Naive B cell (primary cell): Measurements from ENCODE around the gene FAM241B. TPM values are rescaled to one million over a fixed set of nuclear protein-coding genes. Genes with fewer than 3 reads are reported as not detected.

Experiments
- ATAC-seq, 2 donors: fragments of 150-1000 bp; cut with Tn5 transposase; 2 replicates each; pipeline ENCODE4 v1.10.0; 2021; ENCODE audit warnings: low read depth in 2 of 2, mild to moderate bottlenecking in 2 of 2, moderate library complexity in 2 of 2
- DNase-seq: peaks from one replicate; pipeline ENCODE4 v3.0.0; 2022
- H3K27ac Mint-ChIP-seq, 6 donors: one replicate each; pipeline ENCODE4 v1.8.0; 2020 to 2022; ENCODE audit warnings: mild to moderate bottlenecking in 6 of 6, mixed read lengths in 6 of 6, moderate library complexity in 5 of 6, inconsistent platforms in 2 of 6
- H3K27me3 Mint-ChIP-seq, 3 donors: one replicate each; pipeline ENCODE4 v1.8.0; 2021 to 2022; ENCODE audit warnings: mixed read lengths in 3 of 3, mild to moderate bottlenecking in 1 of 3
- H3K36me3 Mint-ChIP-seq, 2 donors: one replicate each; pipeline ENCODE4 v1.8.0; 2020 to 2022; ENCODE audit warnings: mixed read lengths in 2 of 2, inconsistent platforms in 1 of 2, mild to moderate bottlenecking in 1 of 2
- H3K4me1 Mint-ChIP-seq, 3 donors: one replicate each; pipeline ENCODE4 v1.8.0; 2020 to 2022; ENCODE audit warnings: mixed read lengths in 3 of 3, inconsistent platforms in 1 of 3, mild to moderate bottlenecking in 1 of 3, moderate library complexity in 1 of 3
- H3K4me3 Mint-ChIP-seq, 8 donors: one replicate each; pipeline ENCODE4 v1.8.0; 2020 to 2022; ENCODE audit warnings: mild to moderate bottlenecking in 8 of 8, mixed read lengths in 8 of 8, moderate library complexity in 8 of 8, inconsistent platforms in 2 of 8
- H3K9me3 Mint-ChIP-seq, 7 donors: one replicate each; pipeline ENCODE4 v1.8.0; 2020 to 2022; ENCODE audit warnings: mixed read lengths in 7 of 7, mild to moderate bottlenecking in 5 of 7, inconsistent platforms in 2 of 7, moderate library complexity in 1 of 7
- polyA plus RNA-seq, 6 donors: library from polyadenylated mRNA; unstranded; fragments of 300-500 nt; fragmentation: Illumina TruSeq; gene quantifications; one replicate each; pipeline ENCODE4 v1.2.3, GENCODE V29; 2021; ENCODE audit warnings: low read depth in 6 of 6

Gene FAM241B
- polyA plus RNA-seq, result 1 to 10 TPM in 1 of 6 donors, under 1 TPM in 3, not detected in 2; 0.34 to 1.9 (median 0.54) TPM

- peaks cover 0 to 6% (median 0%) of the 10 kb centered on the region in 3 donors for H3K4me1 Mint-ChIP-seq
- H3K36me3 Mint-ChIP-seq, result peaks cover 0 to 4% of the 10 kb centered on the region in 2 donors
- peak; percentile 15 for DNase-seq
- H3K27ac Mint-ChIP-seq, result peak within 1 kb of the TSS in 2 of 6 donors; percentile 14 to 47
- H3K4me3 Mint-ChIP-seq, result peak within 1 kb of the TSS; percentile 47 to 88 (median 56)
- peaks cover 23 to 59% (median 25%) of the 10 kb centered on the region in 3 donors for H3K27me3 Mint-ChIP-seq
- peak; percentile 47 to 60 for ATAC-seq
- peaks cover 0 to 20% (median 5%) of the 10 kb centered on the region in 7 donors for H3K9me3 Mint-ChIP-seq
Observed at GRCh38 chr10:69629897-69630650, at the start of gene FAM241B. Gene FAM241B, plus strand, starts transcription at chr10:69630247. Its CDS starts 1,497 bp downstream, at chr10:69631744.

GRCh38 chr10:69580435-69580834 lies 49.6 kb upstream of the FAM241B start:
- Mint-ChIP-seq H3K4me1 (peaks cover 0 to 2% (median 0%) of the 10 kb centered on the region in 3 donors), H3K9me3 (peaks cover 0 to 7% (median 0%) of the 10 kb centered on the region in 7 donors), H3K36me3 (no peaks in the 10 kb centered on the region), H3K4me3 (no peak overlapping the region), H3K27ac (no peak overlapping the region), H3K27me3 (peaks cover 33 to 60% (median 33%) of the 10 kb centered on the region in 3 donors)
- no peak for DNase-seq
- no peak for ATAC-seq

- Mint-ChIP-seq H3K27me3 (peaks cover 23 to 41% (median 32%) of the 10 kb centered on the region in 3 donors), H3K27ac (no peak overlapping the region), H3K9me3 (peaks cover 0 to 7% (median 0%) of the 10 kb centered on the region in 7 donors), H3K36me3 (no peaks in the 10 kb centered on the region), H3K4me1 (no peaks in the 10 kb centered on the region), H3K4me3 (no peak overlapping the region)
- DNase-seq (no peak), ATAC-seq (no peak)
Observed at GRCh38 chr10:69583106-69583505, 46.9 kb upstream of the FAM241B start.

- Mint-ChIP-seq H3K36me3 (no peaks in the 10 kb centered on the region), H3K9me3 (peaks cover 0 to 7% (median 0%) of the 10 kb centered on the region in 7 donors), H3K27ac (no peak overlapping the region), H3K27me3 (peaks cover 17 to 37% (median 32%) of the 10 kb centered on the region in 3 donors), H3K4me1 (no peaks in the 10 kb centered on the region), H3K4me3 (no peak overlapping the region)
- DNase-seq, result no peak
- ATAC-seq, result no peak
Observed at GRCh38 chr10:69584624-69585023, 45.4 kb upstream of the FAM241B start.

GRCh38 chr10:69588358-69588757 lies 41.7 kb upstream of the FAM241B start:
- peaks cover 0 to 3% (median 0%) of the 10 kb centered on the region in 7 donors for H3K9me3 Mint-ChIP-seq
- no peak for DNase-seq
- H3K27ac Mint-ChIP-seq, result no peak overlapping the region
- peaks cover 4 to 26% (median 20%) of the 10 kb centered on the region in 3 donors for H3K27me3 Mint-ChIP-seq
- H3K36me3 Mint-ChIP-seq, result no peaks in the 10 kb centered on the region
- no peak for ATAC-seq
- no peaks in the 10 kb centered on the region for H3K4me1 Mint-ChIP-seq
- H3K4me3 Mint-ChIP-seq, result no peak overlapping the region

GRCh38 chr10:69600761-69601330 lies 29.2 kb upstream of the FAM241B start:
- peaks cover 47 to 71% (median 49%) of the 10 kb centered on the region in 3 donors for H3K27me3 Mint-ChIP-seq
- H3K4me1 Mint-ChIP-seq, result no peaks in the 10 kb centered on the region
- no peak for DNase-seq
- no peak for ATAC-seq
- H3K27ac Mint-ChIP-seq, result no peak overlapping the region
- peaks cover 2 to 16% (median 7%) of the 10 kb centered on the region in 7 donors for H3K9me3 Mint-ChIP-seq
- H3K4me3 Mint-ChIP-seq, result no peak overlapping the region
- H3K36me3 Mint-ChIP-seq, result peaks cover 0 to 7% of the 10 kb centered on the region in 2 donors

GRCh38 chr10:69609077-69609476 lies 21.0 kb upstream of the FAM241B start:
- H3K27me3 Mint-ChIP-seq, result peaks cover 15 to 55% (median 40%) of the 10 kb centered on the region in 3 donors
- DNase-seq, result no peak
- no peak overlapping the region for H3K27ac Mint-ChIP-seq

GRCh38 chr10:69612760-69613159 lies 17.3 kb upstream of the FAM241B start:
- no peak for ATAC-seq
- peaks cover 0 to 8% (median 0%) of the 10 kb centered on the region in 3 donors for H3K4me1 Mint-ChIP-seq
- H3K27ac Mint-ChIP-seq, result no peak overlapping the region
- peaks cover 2 to 41% (median 24%) of the 10 kb centered on the region in 7 donors for H3K9me3 Mint-ChIP-seq
- H3K27me3 Mint-ChIP-seq, result peaks cover 11 to 49% (median 34%) of the 10 kb centered on the region in 3 donors
- H3K36me3 Mint-ChIP-seq, result peaks cover 7 to 15% of the 10 kb centered on the region in 2 donors
- H3K4me3 Mint-ChIP-seq, result no peak overlapping the region
- no peak for DNase-seq

More at GRCh38 chr10:69609077-69609476, 21.0 kb upstream of the FAM241B start:
- H3K9me3 Mint-ChIP-seq, result peaks cover 3 to 40% (median 25%) of the 10 kb centered on the region in 7 donors
- H3K4me3 Mint-ChIP-seq, result no peak overlapping the region
- peaks cover under 1 to 15% of the 10 kb centered on the region in 2 donors for H3K36me3 Mint-ChIP-seq
- ATAC-seq, result no peak
- peaks cover 0 to 5% (median 0%) of the 10 kb centered on the region in 3 donors for H3K4me1 Mint-ChIP-seq

- no peak overlapping the region for H3K4me3 Mint-ChIP-seq
- peaks cover 18 to 42% (median 25%) of the 10 kb centered on the region in 3 donors for H3K27me3 Mint-ChIP-seq
- H3K27ac Mint-ChIP-seq, result peak overlapping the region in 1 of 6 donors; percentile 5
- H3K9me3 Mint-ChIP-seq, result peaks cover 0 to 30% (median 13%) of the 10 kb centered on the region in 7 donors
- ATAC-seq (peak; percentile 28 to 41), DNase-seq (no peak)
- peaks cover 0 to 8% (median 0%) of the 10 kb centered on the region in 3 donors for H3K4me1 Mint-ChIP-seq
- H3K36me3 Mint-ChIP-seq, result peaks cover 7% of the 10 kb centered on the region in 2 donors
Observed at GRCh38 chr10:69614130-69614529, 15.9 kb upstream of the FAM241B start.

GRCh38 chr10:69616358-69616757 lies 13.7 kb upstream of the FAM241B start:
- peaks cover 13 to 44% (median 32%) of the 10 kb centered on the region in 3 donors for H3K27me3 Mint-ChIP-seq

GRCh38 chr10:69618746-69619145 lies 11.3 kb upstream of the FAM241B start:
- Mint-ChIP-seq H3K9me3 (peaks cover 5 to 16% (median 10%) of the 10 kb centered on the region in 7 donors), H3K36me3 (peaks cover 4 to 7% of the 10 kb centered on the region in 2 donors), H3K4me1 (peaks cover 0 to 7% (median 0%) of the 10 kb centered on the region in 3 donors), H3K27ac (no peak overlapping the region), H3K4me3 (no peak overlapping the region), H3K27me3 (peaks cover 10 to 39% (median 25%) of the 10 kb centered on the region in 3 donors)
- ATAC-seq, result no peak
- no peak for DNase-seq

More at GRCh38 chr10:69616358-69616757, 13.7 kb upstream of the FAM241B start:
- peaks cover 0 to 13% (median 7%) of the 10 kb centered on the region in 7 donors for H3K9me3 Mint-ChIP-seq
- peaks cover 0 to 8% (median 0%) of the 10 kb centered on the region in 3 donors for H3K4me1 Mint-ChIP-seq
- peaks cover 0 to 7% of the 10 kb centered on the region in 2 donors for H3K36me3 Mint-ChIP-seq
- no peak overlapping the region for H3K4me3 Mint-ChIP-seq
- ATAC-seq (no peak), DNase-seq (no peak)
- peak overlapping the region in 1 of 6 donors; percentile 2 for H3K27ac Mint-ChIP-seq

- H3K9me3 Mint-ChIP-seq, result peaks cover 7 to 17% (median 13%) of the 10 kb centered on the region in 7 donors
- H3K4me1 Mint-ChIP-seq, result peaks cover 0 to 5% (median 0%) of the 10 kb centered on the region in 3 donors
- peaks cover 4 to 13% of the 10 kb centered on the region in 2 donors for H3K36me3 Mint-ChIP-seq
- no peak overlapping the region for H3K27ac Mint-ChIP-seq
- H3K4me3 Mint-ChIP-seq, result no peak overlapping the region
- peaks cover 10 to 39% (median 25%) of the 10 kb centered on the region in 3 donors for H3K27me3 Mint-ChIP-seq
- ATAC-seq, result no peak
- no peak for DNase-seq
Observed at GRCh38 chr10:69619626-69620025, 10.4 kb upstream of the FAM241B start.

GRCh38 chr10:69620625-69621024 lies 9.4 kb upstream of the FAM241B start:
- Mint-ChIP-seq H3K4me3 (no peak overlapping the region), H3K36me3 (peaks cover 8 to 17% of the 10 kb centered on the region in 2 donors), H3K27ac (peak overlapping the region in 1 of 6 donors; percentile 60), H3K4me1 (peaks cover 0 to 5% (median 0%) of the 10 kb centered on the region in 3 donors), H3K27me3 (peaks cover 15 to 39% (median 25%) of the 10 kb centered on the region in 3 donors), H3K9me3 (peaks cover 11 to 25% (median 16%) of the 10 kb centered on the region in 7 donors)
- ATAC-seq (no peak), DNase-seq (no peak)
